ENCODE results near the gene DNMT3B.
A peak's percentile ranks its signal among the peaks of the same experiment; 100 is the strongest.

The DNMT3B gene

DNA sequence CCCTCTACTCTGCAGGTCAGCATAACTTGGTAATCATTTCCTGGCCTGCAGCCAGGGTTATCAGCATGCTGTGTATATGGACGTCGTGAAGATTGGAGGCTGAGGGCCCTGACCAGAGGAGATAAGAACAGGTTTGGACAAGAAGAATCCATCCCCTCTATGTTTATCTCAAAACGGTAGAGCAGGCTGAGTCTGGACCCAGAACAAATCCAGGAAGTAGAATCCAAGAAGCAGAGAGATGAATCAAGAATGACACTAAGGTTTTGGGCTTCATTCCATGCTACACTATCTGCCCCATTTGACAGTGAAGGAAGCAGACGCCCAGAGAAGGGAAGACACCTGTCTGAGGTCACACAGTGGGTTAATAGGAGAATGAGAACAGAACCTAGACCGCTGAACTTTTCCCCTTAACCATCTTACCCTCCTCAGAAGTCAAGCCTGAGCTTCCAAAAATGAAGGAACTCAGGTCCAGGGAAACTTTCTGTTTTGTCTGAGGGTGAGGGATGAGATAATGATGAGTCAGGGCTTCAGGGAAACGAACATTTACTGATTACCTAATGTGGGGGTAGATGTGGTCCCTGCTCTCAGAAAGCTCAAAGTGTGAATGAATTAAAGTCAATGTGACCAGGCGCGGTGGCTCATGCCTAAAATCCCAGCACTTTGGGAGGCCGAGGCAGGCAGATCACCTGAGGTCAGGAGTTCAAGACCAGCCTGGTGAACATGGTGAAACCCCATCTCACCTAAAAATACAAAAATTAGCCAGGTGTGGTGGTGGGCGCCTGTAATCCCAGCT is 9.5 kb upstream of the DNMT3B start:
- no peak overlapping the region for H3K4me3 ChIP-seq
- TF ChIP-seq, protein P1, sequence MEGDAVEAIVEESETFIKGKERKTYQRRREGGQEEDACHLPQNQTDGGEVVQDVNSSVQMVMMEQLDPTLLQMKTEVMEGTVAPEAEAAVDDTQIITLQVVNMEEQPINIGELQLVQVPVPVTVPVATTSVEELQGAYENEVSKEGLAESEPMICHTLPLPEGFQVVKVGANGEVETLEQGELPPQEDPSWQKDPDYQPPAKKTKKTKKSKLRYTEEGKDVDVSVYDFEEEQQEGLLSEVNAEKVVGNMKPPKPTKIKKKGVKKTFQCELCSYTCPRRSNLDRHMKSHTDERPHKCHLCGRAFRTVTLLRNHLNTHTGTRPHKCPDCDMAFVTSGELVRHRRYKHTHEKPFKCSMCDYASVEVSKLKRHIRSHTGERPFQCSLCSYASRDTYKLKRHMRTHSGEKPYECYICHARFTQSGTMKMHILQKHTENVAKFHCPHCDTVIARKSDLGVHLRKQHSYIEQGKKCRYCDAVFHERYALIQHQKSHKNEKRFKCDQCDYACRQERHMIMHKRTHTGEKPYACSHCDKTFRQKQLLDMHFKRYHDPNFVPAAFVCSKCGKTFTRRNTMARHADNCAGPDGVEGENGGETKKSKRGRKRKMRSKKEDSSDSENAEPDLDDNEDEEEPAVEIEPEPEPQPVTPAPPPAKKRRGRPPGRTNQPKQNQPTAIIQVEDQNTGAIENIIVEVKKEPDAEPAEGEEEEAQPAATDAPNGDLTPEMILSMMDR (IDR thresholded peaks at IDR 0.05), result no peak
- no peak overlapping the region for H3K27ac ChIP-seq
- DNase-seq (ENCODE audit: low spot score), result no peak

DNA sequence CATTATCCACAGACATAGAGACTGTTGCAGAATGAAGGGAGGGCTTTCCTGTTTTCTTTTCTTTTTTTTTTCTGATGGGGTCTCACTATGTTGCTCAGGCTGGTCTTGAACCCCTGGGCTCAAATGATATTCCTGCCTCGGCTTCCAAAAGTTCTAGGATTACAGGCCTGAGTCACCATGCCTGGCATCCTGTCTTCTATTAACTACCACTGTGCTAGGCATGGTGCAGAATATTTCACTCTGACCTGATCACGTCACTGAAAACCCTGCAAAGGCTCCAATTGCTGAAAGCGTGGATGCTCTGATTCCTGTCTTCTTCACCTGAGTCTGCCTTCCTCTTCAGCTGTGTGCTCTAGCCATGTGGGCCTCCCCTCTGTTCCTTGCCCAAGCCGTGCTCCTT is 8.5 kb upstream of the DNMT3B start:
- H3K4me3 ChIP-seq, result no peak overlapping the region
- H3K27ac ChIP-seq, result no peak overlapping the region
- TF ChIP-seq, protein P1 (IDR thresholded peaks at IDR 0.05), result no peak
- no peak for DNase-seq (ENCODE audit: low spot score)

DNA sequence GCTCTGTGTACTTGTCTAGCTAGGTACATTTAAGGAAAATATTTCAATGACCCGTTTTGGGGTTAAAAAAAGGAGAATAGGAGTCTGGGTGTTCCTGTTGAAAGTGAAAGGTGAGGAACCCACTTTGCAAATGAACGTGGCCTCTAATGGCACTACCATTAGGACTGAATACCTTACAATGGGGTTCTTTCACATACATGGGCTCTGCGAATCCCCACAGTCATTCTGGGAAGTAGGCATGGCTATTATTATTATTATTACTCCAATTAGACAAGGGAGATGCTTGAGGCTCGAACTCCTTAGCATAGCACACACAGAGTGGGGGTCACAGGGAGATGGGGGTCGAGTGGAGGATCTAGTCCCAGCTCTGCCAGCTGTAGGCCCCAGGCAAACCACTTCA is 6.0 kb upstream of the DNMT3B start:
- DNase-seq (ENCODE audit: low spot score), result no peak
- TF ChIP-seq, protein P1 (IDR thresholded peaks at IDR 0.05), result no peak
- Histone ChIP-seq H3K4me3 (no peak overlapping the region), H3K27ac (no peak overlapping the region)

DNA sequence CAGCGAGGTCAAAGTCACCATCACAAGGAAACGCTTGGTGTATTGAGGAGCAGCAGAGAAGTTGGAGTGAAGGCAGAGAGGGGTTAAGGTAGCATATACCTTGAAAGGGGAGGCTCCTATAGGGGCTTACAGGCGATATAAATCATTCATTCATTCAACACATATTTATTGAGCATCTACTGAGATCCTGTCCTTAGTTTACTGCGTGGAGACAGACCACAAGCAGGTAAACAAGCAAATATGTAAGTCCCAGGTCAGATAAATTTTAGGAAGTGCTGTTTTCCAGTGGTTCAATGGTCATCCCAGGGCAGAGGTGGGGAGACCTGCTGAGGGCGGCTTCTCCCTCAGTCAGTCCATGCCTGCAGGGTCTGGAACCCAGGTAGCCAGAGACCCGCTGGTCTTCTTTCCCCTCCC is 761 bp upstream of the DNMT3B start:
- TF ChIP-seq, protein P1 (IDR thresholded peaks at IDR 0.05), result no peak
- peak overlapping the region; percentile 85 for H3K4me3 ChIP-seq
- no peak for DNase-seq (ENCODE audit: low spot score)
- no peak overlapping the region for H3K27ac ChIP-seq

DNA sequence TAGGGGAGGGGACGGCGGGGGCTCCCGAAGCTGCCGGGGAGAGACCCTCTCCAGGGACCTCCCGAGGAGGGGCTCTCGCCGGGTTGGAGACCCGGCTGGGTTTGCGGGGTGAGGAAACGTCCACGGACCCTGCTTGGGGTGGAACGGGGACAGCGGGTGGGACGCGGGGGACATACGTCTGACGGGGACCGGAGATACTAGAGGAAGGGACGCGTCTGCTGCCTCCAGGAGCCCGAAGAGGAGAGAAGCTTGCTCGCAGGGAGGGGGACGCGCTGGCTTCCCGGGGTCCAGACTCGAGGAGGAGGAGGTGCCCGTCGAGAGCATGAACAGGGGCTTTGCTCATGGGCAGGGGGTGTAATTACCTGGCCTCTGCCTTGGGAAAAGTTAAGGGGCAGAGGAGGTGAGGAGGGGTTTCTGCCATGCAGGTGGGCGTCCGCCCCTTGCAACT is 593 bp downstream of the DNMT3B start:
- TF ChIP-seq, protein P1 (IDR thresholded peaks at IDR 0.05), result no peak
- Histone ChIP-seq H3K27ac (no peak overlapping the region), H3K4me3 (peak overlapping the region; percentile 85)
- no peak for DNase-seq (ENCODE audit: low spot score)

DNA sequence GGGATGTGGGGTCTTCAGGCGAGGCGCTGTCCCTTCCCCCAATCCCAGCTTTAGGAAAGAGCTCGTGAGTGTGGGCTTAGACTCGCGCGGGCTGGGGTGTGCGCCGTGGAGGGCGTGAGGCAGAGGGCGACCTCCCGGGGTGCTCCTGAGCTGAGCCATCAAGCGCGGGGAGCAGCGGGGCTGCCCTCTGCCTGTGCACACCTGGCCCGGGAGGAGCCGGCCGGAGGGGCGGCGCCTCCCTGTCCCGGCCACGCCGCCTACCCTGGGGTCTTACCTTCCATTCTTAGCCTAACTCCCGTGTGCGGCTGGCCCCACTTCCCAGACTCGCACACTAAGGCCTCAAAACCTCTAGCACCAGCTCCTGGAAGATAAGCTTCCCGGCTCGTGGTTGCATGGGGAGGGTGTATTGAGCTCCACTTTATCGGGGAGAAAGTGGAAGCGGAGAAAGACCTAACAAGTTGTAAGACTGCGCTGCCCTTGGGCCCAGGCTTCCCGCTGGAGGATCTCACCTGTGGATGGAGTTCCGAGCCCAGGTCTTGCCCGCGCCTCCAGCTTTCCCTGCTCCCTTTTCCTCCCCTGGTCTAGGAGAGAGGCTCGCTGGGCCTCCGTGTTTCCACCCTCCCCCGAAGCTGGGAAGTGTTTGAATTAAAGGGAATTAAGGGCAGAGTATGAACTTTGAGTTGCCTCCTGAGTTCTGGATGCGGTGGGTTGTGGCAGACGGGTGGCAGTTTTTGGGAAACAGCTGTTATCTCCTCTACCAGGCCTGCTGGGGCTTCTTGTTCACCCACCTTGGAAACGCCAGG is 1.2 kb downstream of the DNMT3B start:
- DNase-seq (ENCODE audit: low spot score), result no peak
- H3K4me3 ChIP-seq, result peak overlapping the region; percentile 85
- TF ChIP-seq, protein P1 (IDR thresholded peaks at IDR 0.05), result no peak
- H3K27ac ChIP-seq, result no peak overlapping the region

All from coronary artery (tissue), 2 donors.